SK-N-SH (cell line): ENCODE results near the gene ZFP90. TPM values are rescaled to one million over a fixed set of nuclear protein-coding genes. Genes with fewer than 3 reads are reported as not detected.

ENCODE experiments used
- CTCF ChIA-PET: fragments of 300-600, 350-600 bp; formaldehyde crosslinking; extraction: SDS; loops from one replicate; lab custom pipeline; 2021; lab: Yijun Ruan, JAX
- POLR2A ChIA-PET: fragments of 350-600 bp; sonication (Branson Sonifier 250); formaldehyde crosslinking; extraction: SDS; loops from one replicate; lab custom pipeline; 2020; ENCODE audit warnings: antibody characterized with exemption, inconsistent platforms; lab: Yijun Ruan, JAX
- DNase-seq: peaks from one replicate; pipeline ENCODE4 v3.0.0; 2012
- H2AFZ ChIP-seq: fragments of 200-600 bp; sonication (generic); 2 replicates; pipeline ENCODE4 v1.8.1; 2016; ENCODE audit warnings: antibody characterized with exemption, mild to moderate bottlenecking, low read depth
- H3F3A ChIP-seq: fragments of 200-600 bp; sonication (generic); replicated peaks from 2 replicates; pipeline ENCODE3; 2016; ENCODE audit warnings: antibody characterized with exemption, mild to moderate bottlenecking; ENCODE audit not compliant: insufficient read depth
- H3K27ac ChIP-seq, 2 experiments: fragments of 200-500 bp in 1 of 2; fragments of 200-600 bp in 1 of 2; sonication (Bioruptor generic) in 1 of 2; sonication (generic), shearing (Covaris generic) in 1 of 2; 2 replicates each; pipeline versions ENCODE4 v1.5.1 to v1.6.1; 2014 to 2016; ENCODE audit warnings: low read depth in 2 of 2, inconsistent platforms in 1 of 2, low read length in 1 of 2, mild to moderate bottlenecking in 1 of 2, mixed read lengths in 1 of 2
- H3K27me3 ChIP-seq: fragments of 200-600 bp; sonication (generic), shearing (Covaris generic); 2 replicates; pipeline ENCODE4 v1.6.1; 2016; ENCODE audit warnings: mixed run types; ENCODE audit not compliant: insufficient read depth
- H3K36me3 ChIP-seq, 2 experiments: fragments of 200-500 bp in 1 of 2; fragments of 200-600 bp in 1 of 2; sonication (Bioruptor generic) in 1 of 2; sonication (generic) in 1 of 2; replicated peaks in 1 of 2; 2 replicates each; pipeline versions ENCODE3 to v1.5.1; 2014 to 2016; ENCODE audit warnings: low read length in 1 of 2, mild to moderate bottlenecking in 1 of 2; ENCODE audit not compliant: insufficient read depth in 2 of 2, control insufficient read depth in 1 of 2
- H3K4me1 ChIP-seq, 2 experiments: fragments of 200-500 bp in 1 of 2; fragments of 200-600 bp in 1 of 2; sonication (Bioruptor generic) in 1 of 2; sonication (generic), shearing (Covaris generic) in 1 of 2; 2 replicates each; pipeline versions ENCODE4 v1.5.1 to v1.6.1; 2014 to 2016; ENCODE audit warnings: low read depth in 1 of 2, low read length in 1 of 2, mixed run types in 1 of 2; ENCODE audit not compliant: insufficient read depth in 2 of 2, control insufficient read depth in 1 of 2
- H3K4me2 ChIP-seq: fragments of 200-600 bp; sonication (generic), shearing (Covaris generic); 2 replicates; pipeline ENCODE4 v1.6.1; 2017; ENCODE audit warnings: mixed run types
- H3K4me3 ChIP-seq, 2 experiments: fragments of 200-500 bp in 1 of 2; fragments of 200-600 bp in 1 of 2; sonication (Bioruptor generic) in 1 of 2; sonication (generic), shearing (Covaris generic) in 1 of 2; 2 replicates each; pipeline versions ENCODE4 v1.5.1 to v1.8.1; 2014 to 2016; ENCODE audit warnings: low read depth in 2 of 2, inconsistent platforms in 1 of 2, low read length in 1 of 2, mild to moderate bottlenecking in 1 of 2, mixed read lengths in 1 of 2, moderate library complexity in 1 of 2
- H3K79me2 ChIP-seq: fragments of 200-600 bp; sonication (generic); 2 replicates; pipeline ENCODE4 v1.8.1; 2017; ENCODE audit warnings: mild to moderate bottlenecking; ENCODE audit not compliant: insufficient read depth
- H3K9ac ChIP-seq: fragments of 200-600 bp; sonication (generic); 2 replicates; pipeline ENCODE4 v1.6.1; 2017; ENCODE audit warnings: mixed run types
- H3K9me2 ChIP-seq: fragments of 200-600 bp; sonication (generic); 2 replicates; pipeline ENCODE4 v1.6.1; 2017; ENCODE audit warnings: mixed run types
- H3K9me3 ChIP-seq: fragments of 200-600 bp; sonication (generic); 2 replicates; pipeline ENCODE4 v1.6.1; 2017; ENCODE audit warnings: mixed run types, mild to moderate bottlenecking, moderate library complexity
- H4K20me1 ChIP-seq: fragments of 200-600 bp; sonication (generic); 2 replicates; pipeline ENCODE4 v1.6.1; 2017; ENCODE audit warnings: mild to moderate bottlenecking, mixed run types; ENCODE audit not compliant: insufficient read depth
- EP300 ChIP-seq, 2 experiments: IDR thresholded peaks; 2 replicates each; pipeline versions ENCODE4 v1.4.0 to v1.6.1; 2012; ENCODE audit warnings: borderline replicate concordance in 1 of 2, low read depth in 1 of 2, low read length in 1 of 2
- FOXJ3 ChIP-seq: sonication (generic); formaldehyde crosslinking; IDR thresholded peaks from 2 replicates; pipeline ENCODE4 v1.5.1; 2020; ENCODE audit warnings: mild to moderate bottlenecking, missing genetic modification reagents
- GABPA ChIP-seq: IDR thresholded peaks from 2 replicates; pipeline ENCODE4 v1.4.0; 2012; ENCODE audit warnings: low read depth, mild to moderate bottlenecking
- GATA2 ChIP-seq: sonication (generic); formaldehyde crosslinking; IDR thresholded peaks from 2 replicates; pipeline ENCODE4 v1.5.0; 2020; ENCODE audit warnings: mild to moderate bottlenecking, missing genetic modification reagents
- IRF3 ChIP-seq: fragments of 150-350 bp; IDR thresholded peaks from 2 replicates; pipeline ENCODE4 v1.6.1; 2016; ENCODE audit warnings: mild to moderate bottlenecking, low read depth, low read length
- JUND ChIP-seq: IDR thresholded peaks from 2 replicates; pipeline ENCODE4 v1.4.0; 2012
- MEF2A ChIP-seq: IDR thresholded peaks from 2 replicates; pipeline ENCODE4 v1.4.0; 2012; ENCODE audit warnings: low read depth, borderline replicate concordance
- MXI1 ChIP-seq: IDR thresholded peaks from 2 replicates; pipeline ENCODE4 v1.6.1; 2012; ENCODE audit warnings: mild to moderate bottlenecking, low read depth, low read length, improper control_type of control experiment
- NFIC ChIP-seq: IDR thresholded peaks from 2 replicates; pipeline ENCODE4 v1.4.0; 2012; ENCODE audit warnings: borderline replicate concordance
- NRF1 ChIP-seq: IDR thresholded peaks from 2 replicates; pipeline ENCODE4 v1.6.1; 2012; ENCODE audit warnings: low read depth, mild to moderate bottlenecking, low read length
- PBX3 ChIP-seq: IDR thresholded peaks from 2 replicates; pipeline ENCODE4; 2012
- RCOR1 ChIP-seq: fragments of 150-350 bp; IDR thresholded peaks from 2 replicates; pipeline ENCODE4 v1.6.1; 2017; ENCODE audit warnings: antibody characterized with exemption, low read length
- REST ChIP-seq: IDR thresholded peaks from 2 replicates; pipeline ENCODE4 v1.6.1; 2012; ENCODE audit warnings: mild to moderate bottlenecking, low read depth, low read length, moderate library complexity
- RXRA ChIP-seq: IDR thresholded peaks from 2 replicates; pipeline ENCODE4 v1.4.0; 2012; ENCODE audit warnings: low read depth, mild to moderate bottlenecking, borderline replicate concordance
- SMC3 ChIP-seq: IDR thresholded peaks from 2 replicates; pipeline ENCODE4 v1.6.1; 2012; ENCODE audit warnings: low read depth, low read length, improper control_type of control experiment
- TAF1 ChIP-seq: IDR thresholded peaks from 2 replicates; pipeline ENCODE4 v1.6.1; 2012; ENCODE audit warnings: low read depth, mild to moderate bottlenecking, low read length, moderate library complexity, borderline replicate concordance
- TEAD4 ChIP-seq: IDR thresholded peaks from 2 replicates; pipeline ENCODE4 v1.4.0; 2012; ENCODE audit warnings: mild to moderate bottlenecking, borderline replicate concordance; ENCODE audit not compliant: insufficient read depth
- YY1 ChIP-seq: IDR thresholded peaks from 2 replicates; pipeline ENCODE4 v1.4.0; 2012; ENCODE audit warnings: low read depth, mild to moderate bottlenecking
- WGBS: methylation state at CpG from one replicate; pipeline ENCODE4 v1.1.6; 2017; ENCODE audit warnings: low lambda C conversion rate; 5-methylcytosine and 5-hydroxymethylcytosine counted together
- polyA plus RNA-seq, 3 experiments: library from polyadenylated mRNA; depleted of rRNA; stranded (reverse); fragments of >200 nt; gene quantifications; 2 replicates each; pipeline ENCODE4 v1.2.3, GENCODE V29; 2012
- TF ChIP-seq, protein P1 (sequence below): fragments of 150-350 bp; IDR thresholded peaks from 2 replicates; pipeline ENCODE4 v1.6.1; 2017; ENCODE audit warnings: antibody characterized with exemption, low read length, low read depth, borderline replicate concordance
- TF ChIP-seq, protein P2 (sequence below): IDR thresholded peaks from 2 replicates; pipeline ENCODE4 v1.4.0; 2012; ENCODE audit warnings: low read depth, borderline replicate concordance

The ZFP90 gene
- polyA plus RNA-seq, 1 of the 3 experiments (the other 2 are of a cell fraction) = 9.9 TPM

- 0 out of 2 replicates have a peak, but pooled peaks have one; percentile 48 for TF ChIP-seq RCOR1
- TF ChIP-seq PBX3 = no peak
- no peak for TF ChIP-seq FOXJ3 (CRISPR knock-in tag)
- no peak for TF ChIP-seq MEF2A
- TF ChIP-seq GABPA = no peak
- TF ChIP-seq RXRA = no peak
- TF ChIP-seq IRF3 = no peak
- TF ChIP-seq MXI1 = peak; percentile 61; the same call in 1 of the 2 replicates
- no peak for TF ChIP-seq YY1
Measured at GRCh38 chr16:68528686-68529379, 10.3 kb upstream of the ZFP90 start (continued).

GRCh38 chr16:68529608-68529930 is 9.5 kb upstream of the ZFP90 start:
- Histone ChIP-seq H3K4me3 (peak overlapping the region; percentile 68 to 78), H4K20me1 (no peaks in the 10 kb centered on the region), H3K79me2 (no peaks in the 10 kb centered on the region), H3F3A (no peaks in the 10 kb centered on the region), H3K9me3 (no peaks in the 10 kb centered on the region), H3K4me2 (peak overlapping the region; percentile 91), H3K27me3 (no peaks in the 10 kb centered on the region), H3K9ac (no peak overlapping the region), H3K27ac (peak overlapping the region in 1 of 2 experiments; percentile 35; a peak in 1 of 4 replicates), H2AFZ (peak overlapping the region; percentile 97), H3K4me1 (peaks cover 10 to 14% of the 10 kb centered on the region in 2 experiments; a peak in 2 of 4 replicates), H3K36me3 (no peaks in the 10 kb centered on the region), H3K9me2 (no peaks in the 10 kb centered on the region)
- no peak for DNase-seq
- CTCF ChIA-PET = interaction anchor here (0.7 to 5.2 kb wide), 29 partner anchors 9 to 601 kb away, joined by 3 to 51 read pairs (median 4); partner anchors contain the start of genes HAS3 and TANGO6
- POLR2A ChIA-PET = interaction anchor here (0.6 kb wide), 1 partner anchor 337 kb away, joined by 4 read pairs; no protein-coding TSS in a partner anchor
- WGBS = 4% methylated on average over 8 of the region's 13 CpGs
- TF ChIP-seq SMC3 (no peak), GABPA (no peak), GATA2 (CRISPR knock-in tag) (no peak), EP300 (IDR thresholded peaks at IDR 0.05; ENCODE audit: borderline replicate concordance in 1 of 2, low read depth in 1 of 2, low read length in 1 of 2) (no peak), TAF1 (no peak), RXRA (no peak), TEAD4 (no peak), JUND (no peak), PBX3 (no peak), NRF1 (no peak), REST (no peak), IRF3 (no peak), RCOR1 (no peak), NFIC (no peak)
- TF ChIP-seq, protein P1, sequence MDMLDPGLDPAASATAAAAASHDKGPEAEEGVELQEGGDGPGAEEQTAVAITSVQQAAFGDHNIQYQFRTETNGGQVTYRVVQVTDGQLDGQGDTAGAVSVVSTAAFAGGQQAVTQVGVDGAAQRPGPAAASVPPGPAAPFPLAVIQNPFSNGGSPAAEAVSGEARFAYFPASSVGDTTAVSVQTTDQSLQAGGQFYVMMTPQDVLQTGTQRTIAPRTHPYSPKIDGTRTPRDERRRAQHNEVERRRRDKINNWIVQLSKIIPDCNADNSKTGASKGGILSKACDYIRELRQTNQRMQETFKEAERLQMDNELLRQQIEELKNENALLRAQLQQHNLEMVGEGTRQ = no peak
- TF ChIP-seq, protein P2, sequence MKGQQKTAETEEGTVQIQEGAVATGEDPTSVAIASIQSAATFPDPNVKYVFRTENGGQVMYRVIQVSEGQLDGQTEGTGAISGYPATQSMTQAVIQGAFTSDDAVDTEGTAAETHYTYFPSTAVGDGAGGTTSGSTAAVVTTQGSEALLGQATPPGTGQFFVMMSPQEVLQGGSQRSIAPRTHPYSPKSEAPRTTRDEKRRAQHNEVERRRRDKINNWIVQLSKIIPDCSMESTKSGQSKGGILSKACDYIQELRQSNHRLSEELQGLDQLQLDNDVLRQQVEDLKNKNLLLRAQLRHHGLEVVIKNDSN = no peak
